Neural cell (in vitro differentiated cells): ENCODE measurements around the gene EYA4.

Experiments
- CTCF ChIP-seq: fragments of 450-650 bp; IDR thresholded peaks from 2 replicates; pipeline ENCODE4 v1.5.1; 2014; ENCODE audit warnings: antibody characterized with exemption, mild to moderate bottlenecking, moderate library complexity; ENCODE audit not compliant: poor library complexity, severe bottlenecking
- SMC3 ChIP-seq: fragments of 450-650 bp; conservative IDR thresholded peaks from 2 replicates; pipeline ENCODE4 v1.6.1; 2014; ENCODE audit warnings: antibody characterized with exemption, mild to moderate bottlenecking, moderate library complexity; ENCODE audit not compliant: poor library complexity

GRCh38 chr6:133408543-133408942, 167.4 kb downstream of the EYA4 start:
- TF ChIP-seq CTCF (no peak), SMC3 (no peak)
